ENCODE data around the gene INVS. TPM values are rescaled to one million over a fixed set of nuclear protein-coding genes. Genes with fewer than 3 reads are reported as not detected.

The INVS gene
- total RNA-seq, 1 experiment from 2014 or later = 21.1 TPM

- Histone ChIP-seq H3K4me2 (ENCODE audit: low read length) (no peak overlapping the region), H3K79me2 (ENCODE audit: insufficient read depth, low read length) (peaks cover 3% of the 10 kb centered on the region), H4K20me1 (ENCODE audit: insufficient read depth) (no peaks in the 10 kb centered on the region), H3K9me3 (ENCODE audit: control insufficient read depth in 1 of 2, insufficient read depth in 1 of 2, low read depth in 1 of 2, low read length in 2 of 2) (no peaks in the 10 kb centered on the region), H3K9ac (ENCODE audit: low read length) (no peak overlapping the region), H3K27ac (ENCODE audit: low read depth, low read length) (no peak overlapping the region), H3K4me1 (ENCODE audit: control insufficient read depth in 1 of 2, insufficient read depth in 2 of 2, low read length in 2 of 2) (no peaks in the 10 kb centered on the region), H3K9me2 (ENCODE audit: insufficient read depth) (no peaks in the 10 kb centered on the region), H3K27me3 (ENCODE audit: insufficient read depth, low read length) (no peaks in the 10 kb centered on the region), H3K4me3 (replicated peaks in 1 of 2; ENCODE audit: low read depth in 1 of 2, low read length in 2 of 2) (no peak overlapping the region), H2AFZ (ENCODE audit: low read depth, low read length, poor library complexity, severe bottlenecking) (no peak overlapping the region), H3K36me3 (ENCODE audit: control insufficient read depth in 1 of 2, insufficient read depth in 2 of 2, low read length in 2 of 2) (peaks cover 5 to 7% of the 10 kb centered on the region in 2 experiments; a peak in 3 of 4 replicates)
- ChIA-PET POLR2A (no interaction called here), CTCF (no interaction called here), RAD21 (ENCODE audit: low non-redundant PET in 1 of 2, low total read pairs in 2 of 2, uncharacterized antibody in 2 of 2, unreplicated experiment in 2 of 2) (no interaction called here)
- no TSS peak for BruUV-seq (replicated peaks)
- TF ChIP-seq POLR2AphosphoS5 (IDR thresholded peaks at IDR 0.05; ENCODE audit: low read depth, low read length) (no peak), SIN3A (IDR thresholded peaks at IDR 0.05; ENCODE audit: low read depth) (no peak), YY1 (IDR thresholded peaks at IDR 0.05; ENCODE audit: extremely low read depth, insufficient replicate concordance, low read depth, low read length) (no peak), EZH2phosphoT487 (IDR thresholded peaks at IDR 0.05; ENCODE audit: borderline replicate concordance) (no peak), SRF (IDR thresholded peaks at IDR 0.05; ENCODE audit: low read depth) (no peak), JUND (IDR thresholded peaks at IDR 0.05) (no peak), REST (IDR thresholded peaks at IDR 0.05; ENCODE audit: low read depth) (no peak), ATF3 (IDR thresholded peaks at IDR 0.05) (no peak), RAD21 (IDR thresholded peaks at IDR 0.05; ENCODE audit: low read depth) (no peak), CEBPB (IDR thresholded peaks at IDR 0.05; ENCODE audit: low read depth) (no peak), CTCF (IDR thresholded peaks at IDR 0.05 in 2 of 3, conservative IDR thresholded peaks at IDR 0.05 in 1 of 3; ENCODE audit: borderline replicate concordance in 1 of 3, insufficient read depth in 1 of 3, low read depth in 2 of 3, low read length in 2 of 3) (no peak), EGR1 (IDR thresholded peaks at IDR 0.05; ENCODE audit: low read depth) (no peak), CBX3 (IDR thresholded peaks at IDR 0.05; ENCODE audit: low read depth) (no peak), POLR2A (IDR thresholded peaks at IDR 0.05; ENCODE audit: borderline replicate concordance, extremely low read depth, insufficient read depth, insufficient read length) (no peak), FOSL1 (IDR thresholded peaks at IDR 0.05; ENCODE audit: low read depth) (no peak), ZFX (IDR thresholded peaks at IDR 0.05) (no peak), ELF1 (IDR thresholded peaks at IDR 0.05; ENCODE audit: borderline replicate concordance, low read depth) (no peak), MAX (IDR thresholded peaks at IDR 0.05) (no peak), EZH2 (IDR thresholded peaks at IDR 0.05) (no peak), SP1 (IDR thresholded peaks at IDR 0.05; ENCODE audit: low read depth) (no peak)
- ATAC-seq = no peak
- DNase-seq (ENCODE audit: low read depth, low spot score) = no peak
- intact Hi-C loops (cut with micrococcal nuclease) = no loop called here
Observed at GRCh38 chr9:100294341-100294740, 195.3 kb downstream of the INVS start.

All from HCT116 (cell line).